Measurements from ENCODE around the gene RPTOR.
A peak's percentile ranks its signal among the peaks of the same experiment; 100 is the strongest.

The RPTOR gene

GRCh38 chr17:80970762-80971703, 426.4 kb downstream of the RPTOR start:
- DNase-seq (ENCODE audit: insufficient read length, low spot score) (no peak), FAIRE-seq (no peak)
- no peak for TF ChIP-seq POLR2AphosphoS5 (IDR thresholded peaks at IDR 0.05; ENCODE audit: low read depth, low read length)
- no peak for TF ChIP-seq POU2F2 (IDR thresholded peaks at IDR 0.05; ENCODE audit: low read depth, low read length)
- TF ChIP-seq TAF1 (IDR thresholded peaks at IDR 0.05; ENCODE audit: low read depth, low read length) = no peak
- TF ChIP-seq POLR2A (IDR thresholded peaks at IDR 0.05; ENCODE audit: low read depth, low read length) = no peak
- no peak for TF ChIP-seq SPI1 (IDR thresholded peaks at IDR 0.05; ENCODE audit: low read depth, low read length)
- TF ChIP-seq PAX5 (IDR thresholded peaks at IDR 0.05; ENCODE audit: insufficient read depth, low read length, severe bottlenecking) = no peak

GRCh38 chr17:80971704-80972304, 427.2 kb downstream of the RPTOR start:
- DNase-seq (ENCODE audit: insufficient read length, low spot score) (no peak), FAIRE-seq (no peak)
- TF ChIP-seq TAF1 (IDR thresholded peaks at IDR 0.05; ENCODE audit: low read depth, low read length) (no peak), POLR2AphosphoS5 (IDR thresholded peaks at IDR 0.05; ENCODE audit: low read depth, low read length) (no peak), POU2F2 (IDR thresholded peaks at IDR 0.05; ENCODE audit: low read depth, low read length) (no peak), PAX5 (IDR thresholded peaks at IDR 0.05; ENCODE audit: insufficient read depth, low read length, severe bottlenecking) (no peak), POLR2A (IDR thresholded peaks at IDR 0.05; ENCODE audit: low read depth, low read length) (no peak), SPI1 (IDR thresholded peaks at IDR 0.05; ENCODE audit: low read depth, low read length) (no peak)

- DNase-seq (ENCODE audit: insufficient read length, low spot score) (no peak), FAIRE-seq (no peak)
- TF ChIP-seq TAF1 (IDR thresholded peaks at IDR 0.05; ENCODE audit: low read depth, low read length) = no peak
- TF ChIP-seq POLR2AphosphoS5 (IDR thresholded peaks at IDR 0.05; ENCODE audit: low read depth, low read length) = no peak
- TF ChIP-seq PAX5 (IDR thresholded peaks at IDR 0.05; ENCODE audit: insufficient read depth, low read length, severe bottlenecking) = no peak
- TF ChIP-seq POLR2A (IDR thresholded peaks at IDR 0.05; ENCODE audit: low read depth, low read length) = no peak
- no peak for TF ChIP-seq POU2F2 (IDR thresholded peaks at IDR 0.05; ENCODE audit: low read depth, low read length)
- TF ChIP-seq SPI1 (IDR thresholded peaks at IDR 0.05; ENCODE audit: low read depth, low read length) = no peak
Measured at GRCh38 chr17:80976701-80977100, 432.1 kb downstream of the RPTOR start.

DNA sequence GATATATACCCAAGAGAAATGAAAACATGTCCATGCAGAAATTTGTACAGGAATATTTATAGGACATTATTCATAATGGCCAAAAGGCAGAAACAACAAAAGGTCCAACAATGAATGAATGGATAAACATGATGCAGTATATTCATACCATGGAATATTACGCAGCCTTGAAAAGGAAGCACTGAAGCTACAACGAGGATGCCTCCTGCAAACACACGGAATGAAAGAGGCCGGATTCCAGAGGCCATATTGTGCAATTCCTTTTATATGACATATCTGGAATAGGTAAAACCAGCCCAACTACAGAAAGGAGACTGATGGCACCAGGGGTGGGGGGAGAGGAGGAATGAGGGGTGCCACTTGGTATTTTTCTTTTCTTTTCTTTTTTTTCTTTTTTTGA, 432.5 kb downstream of the RPTOR start:
- TF ChIP-seq SPI1 (IDR thresholded peaks at IDR 0.05; ENCODE audit: low read depth, low read length) (no peak), POLR2AphosphoS5 (IDR thresholded peaks at IDR 0.05; ENCODE audit: low read depth, low read length) (no peak), TAF1 (IDR thresholded peaks at IDR 0.05; ENCODE audit: low read depth, low read length) (no peak), POLR2A (IDR thresholded peaks at IDR 0.05; ENCODE audit: low read depth, low read length) (no peak), PAX5 (IDR thresholded peaks at IDR 0.05; ENCODE audit: insufficient read depth, low read length, severe bottlenecking) (no peak), POU2F2 (IDR thresholded peaks at IDR 0.05; ENCODE audit: low read depth, low read length) (no peak)
- FAIRE-seq = no peak
- DNase-seq (ENCODE audit: insufficient read length, low spot score) = no peak

- FAIRE-seq (no peak), DNase-seq (ENCODE audit: insufficient read length, low spot score) (no peak)
- TF ChIP-seq POU2F2 (IDR thresholded peaks at IDR 0.05; ENCODE audit: low read depth, low read length) (no peak), POLR2AphosphoS5 (IDR thresholded peaks at IDR 0.05; ENCODE audit: low read depth, low read length) (no peak), TAF1 (IDR thresholded peaks at IDR 0.05; ENCODE audit: low read depth, low read length) (no peak), SPI1 (IDR thresholded peaks at IDR 0.05; ENCODE audit: low read depth, low read length) (no peak), PAX5 (IDR thresholded peaks at IDR 0.05; ENCODE audit: insufficient read depth, low read length, severe bottlenecking) (no peak), POLR2A (IDR thresholded peaks at IDR 0.05; ENCODE audit: low read depth, low read length) (no peak)
Measured at GRCh38 chr17:80978499-80979497, 434.2 kb downstream of the RPTOR start.

GRCh38 chr17:80979547-80980378, 435.1 kb downstream of the RPTOR start:
- DNase-seq (ENCODE audit: insufficient read length, low spot score) (no peak), FAIRE-seq (no peak)
- TF ChIP-seq POU2F2 (IDR thresholded peaks at IDR 0.05; ENCODE audit: low read depth, low read length) = no peak
- no peak for TF ChIP-seq TAF1 (IDR thresholded peaks at IDR 0.05; ENCODE audit: low read depth, low read length)
- no peak for TF ChIP-seq POLR2AphosphoS5 (IDR thresholded peaks at IDR 0.05; ENCODE audit: low read depth, low read length)
- no peak for TF ChIP-seq POLR2A (IDR thresholded peaks at IDR 0.05; ENCODE audit: low read depth, low read length)
- TF ChIP-seq SPI1 (IDR thresholded peaks at IDR 0.05; ENCODE audit: low read depth, low read length) = no peak
- TF ChIP-seq PAX5 (IDR thresholded peaks at IDR 0.05; ENCODE audit: insufficient read depth, low read length, severe bottlenecking) = no peak

DNA sequence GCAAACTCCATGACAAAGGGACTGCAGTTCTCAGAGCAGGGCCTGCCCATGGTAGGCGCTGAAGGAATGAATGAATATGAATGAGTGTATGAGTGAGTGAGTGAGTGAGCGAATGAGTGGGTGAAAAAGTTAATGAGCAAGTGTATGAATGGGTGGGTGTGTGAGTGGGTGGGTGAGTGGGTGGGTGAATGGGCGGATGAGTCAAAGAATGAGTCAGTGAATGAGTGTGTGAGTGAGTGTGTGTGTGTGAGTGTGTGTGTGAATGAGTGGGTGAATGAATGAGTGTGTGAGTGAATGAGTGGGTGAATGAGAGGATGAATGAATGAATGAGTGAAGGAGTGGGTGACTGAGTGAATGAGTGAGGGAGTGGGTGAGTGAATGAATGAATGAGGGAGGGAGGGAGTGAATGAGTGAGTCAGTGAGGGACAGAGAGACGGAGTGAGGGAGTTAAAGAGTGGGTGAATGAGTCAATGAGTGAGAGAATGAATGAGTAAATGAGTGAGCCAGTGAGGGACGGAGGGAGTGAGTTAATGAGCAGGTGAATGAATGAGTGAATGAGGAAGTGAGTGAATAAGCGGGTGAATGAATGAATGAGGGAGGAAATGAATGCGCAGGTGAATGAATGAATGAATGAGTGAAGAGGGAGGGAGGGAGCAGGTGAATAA, 435.9 kb downstream of the RPTOR start:
- TF ChIP-seq POLR2A (IDR thresholded peaks at IDR 0.05; ENCODE audit: low read depth, low read length) (no peak), SPI1 (IDR thresholded peaks at IDR 0.05; ENCODE audit: low read depth, low read length) (peak; percentile 69)
- FAIRE-seq = peak; percentile 40
- DNase-seq (ENCODE audit: insufficient read length, low spot score) = no peak

Measured in GM12891 (cell line).